A673 (cell line): Measurements from ENCODE around the gene GRID2.

Experiments used
- EZH2 ChIP-seq: fragments of 200-600 bp; sonication (generic); IDR thresholded peaks from 2 replicates; pipeline ENCODE4 v1.6.1; 2017; ENCODE audit warnings: borderline replicate concordance, low read depth, mild to moderate bottlenecking, mixed read lengths, antibody characterized with exemption, low read length; ENCODE audit not compliant: poor library complexity, severe bottlenecking
- TF ChIP-seq, protein P1 (sequence below): fragments of 300-800, 200-600 bp; sonication (generic); conservative IDR thresholded peaks from 2 replicates; pipeline ENCODE4 v1.5.1; 2017; ENCODE audit warnings: low read depth, mild to moderate bottlenecking, antibody characterized with exemption, low read length, moderate library complexity, mixed read lengths

DNA sequence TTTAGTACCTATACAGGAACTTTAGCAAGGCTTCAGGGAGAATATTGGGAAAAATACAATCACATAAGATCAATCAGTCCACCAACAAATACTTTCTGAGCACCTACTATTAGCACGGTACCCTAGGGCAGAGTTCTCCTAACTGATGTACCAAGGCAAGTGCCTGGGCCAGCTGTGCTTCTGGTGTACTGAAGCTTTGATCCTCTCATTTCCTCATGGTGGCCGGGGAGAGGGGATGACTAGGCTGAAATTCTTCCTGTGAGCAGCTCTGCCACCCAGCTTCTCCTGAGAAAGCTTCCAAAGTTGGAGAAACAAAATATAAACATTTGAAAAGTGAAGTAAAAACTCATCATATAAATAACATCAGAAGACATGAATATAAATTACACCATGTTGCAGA, 1475.5 kb downstream of the GRID2 start:
- TF ChIP-seq EZH2, result no peak
- TF ChIP-seq, protein P1, sequence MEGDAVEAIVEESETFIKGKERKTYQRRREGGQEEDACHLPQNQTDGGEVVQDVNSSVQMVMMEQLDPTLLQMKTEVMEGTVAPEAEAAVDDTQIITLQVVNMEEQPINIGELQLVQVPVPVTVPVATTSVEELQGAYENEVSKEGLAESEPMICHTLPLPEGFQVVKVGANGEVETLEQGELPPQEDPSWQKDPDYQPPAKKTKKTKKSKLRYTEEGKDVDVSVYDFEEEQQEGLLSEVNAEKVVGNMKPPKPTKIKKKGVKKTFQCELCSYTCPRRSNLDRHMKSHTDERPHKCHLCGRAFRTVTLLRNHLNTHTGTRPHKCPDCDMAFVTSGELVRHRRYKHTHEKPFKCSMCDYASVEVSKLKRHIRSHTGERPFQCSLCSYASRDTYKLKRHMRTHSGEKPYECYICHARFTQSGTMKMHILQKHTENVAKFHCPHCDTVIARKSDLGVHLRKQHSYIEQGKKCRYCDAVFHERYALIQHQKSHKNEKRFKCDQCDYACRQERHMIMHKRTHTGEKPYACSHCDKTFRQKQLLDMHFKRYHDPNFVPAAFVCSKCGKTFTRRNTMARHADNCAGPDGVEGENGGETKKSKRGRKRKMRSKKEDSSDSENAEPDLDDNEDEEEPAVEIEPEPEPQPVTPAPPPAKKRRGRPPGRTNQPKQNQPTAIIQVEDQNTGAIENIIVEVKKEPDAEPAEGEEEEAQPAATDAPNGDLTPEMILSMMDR, result no peak
